GM18951 (cell line): Measurements from ENCODE around the gene DLG1.
"Not testable (repeated sequence)": the region's sequence is repeated elsewhere in the genome, so short reads cannot be mapped to it uniquely, and the experiment has no call there.

ENCODE experiments used
- POLR2A ChIP-seq: IDR thresholded peaks from 4 replicates; pipeline ENCODE4 v1.6.1; 2011; ENCODE audit warnings: mild to moderate bottlenecking; ENCODE audit not compliant: insufficient read length, insufficient read depth; ENCODE audit errors: extremely low read depth
- in situ Hi-C: fragments of 300-500 bp; cut with MboI; formaldehyde crosslinking; loops from one replicate; pipeline ENCODE4 v1.12.0; 2022; ENCODE audit warnings: low sequenced_read_pairs, mixed read lengths, inconsistent platforms; ENCODE audit not compliant: unreplicated experiment

DLG1 gene

GRCh38 chr3:197083486-197083885 is 214.9 kb downstream of the DLG1 start:
- in situ Hi-C loops = no loop called here
- no peak for TF ChIP-seq POLR2A

GRCh38 chr3:197082871-197083270 is 215.5 kb downstream of the DLG1 start:
- TF ChIP-seq POLR2A = no peak
- in situ Hi-C loops = no loop called here

- TF ChIP-seq POLR2A = no peak
- in situ Hi-C loops = no loop called here
These were observed 218.1 kb downstream of the DLG1 start for GRCh38 chr3:197080344-197080743.

GRCh38 chr3:197076415-197076814 is 222.0 kb downstream of the DLG1 start:
- TF ChIP-seq POLR2A = no peak
- in situ Hi-C loops = no loop called here

GRCh38 chr3:197068077-197068476 is 230.3 kb downstream of the DLG1 start:
- no peak for TF ChIP-seq POLR2A
- in situ Hi-C loops = no loop called here

- in situ Hi-C loops = no loop called here
- TF ChIP-seq POLR2A = no peak
These were observed 233.6 kb downstream of the DLG1 start for GRCh38 chr3:197064771-197065170.

- in situ Hi-C loops = no loop called here
- no peak for TF ChIP-seq POLR2A
These were observed 236.0 kb downstream of the DLG1 start for GRCh38 chr3:197062446-197062845.

- in situ Hi-C loops = not testable (repeated sequence)
These were observed 246.8 kb downstream of the DLG1 start for GRCh38 chr3:197051637-197052036.

GRCh38 chr3:197050511-197050910 is 247.9 kb downstream of the DLG1 start:
- no peak for TF ChIP-seq POLR2A
- in situ Hi-C loops = no loop called here

GRCh38 chr3:197042539-197042938 is 255.9 kb downstream of the DLG1 start:
- in situ Hi-C loops = no loop called here
- TF ChIP-seq POLR2A = no peak

- TF ChIP-seq POLR2A = no peak
- in situ Hi-C loops = no loop called here
These were observed 256.4 kb downstream of the DLG1 start for GRCh38 chr3:197041875-197042488.

GRCh38 chr3:197040658-197041057 is 257.8 kb downstream of the DLG1 start:
- no peak for TF ChIP-seq POLR2A
- in situ Hi-C loops = no loop called here

- in situ Hi-C loops = no loop called here
- TF ChIP-seq POLR2A = no peak
These were observed 259.5 kb downstream of the DLG1 start for GRCh38 chr3:197038679-197039462.

GRCh38 chr3:197035577-197035976 is 262.8 kb downstream of the DLG1 start:
- in situ Hi-C loops = no loop called here
- no peak for TF ChIP-seq POLR2A

GRCh38 chr3:197034778-197035177 is 263.6 kb downstream of the DLG1 start:
- in situ Hi-C loops = not testable (repeated sequence)

- in situ Hi-C loops = not testable (repeated sequence)
These were observed 264.6 kb downstream of the DLG1 start for GRCh38 chr3:197033764-197034163.
